HepG2 (cell line): ENCODE results near the gene HS3ST3B1. TPM values are rescaled to one million over a fixed set of nuclear protein-coding genes. Genes with fewer than 3 reads are reported as not detected.

Experiments used
- ARID3A ChIP-seq: IDR thresholded peaks from 2 replicates; pipeline ENCODE4 v1.6.1; 2012; ENCODE audit warnings: low read depth, low read length, improper control_type of control experiment
- CCAR2 ChIP-seq: fragments of 200-400 bp; formaldehyde crosslinking; optimal IDR thresholded peaks from 2 replicates; pipeline ENCODE3; 2018; ENCODE audit warnings: low read depth, mild to moderate bottlenecking, low read length, moderate library complexity
- DNMT3B ChIP-seq: conservative IDR thresholded peaks from 2 replicates; pipeline ENCODE4 v1.6.1; 2016; ENCODE audit warnings: missing biosample characterization, control low read depth
- E2F1 ChIP-seq: sonication (generic); formaldehyde crosslinking; IDR thresholded peaks from 2 replicates; pipeline ENCODE4 v1.5.0; 2020; ENCODE audit warnings: missing genetic modification reagents
- ESRRA ChIP-seq: sonication (generic); formaldehyde crosslinking; IDR thresholded peaks from 2 replicates; pipeline ENCODE4 v1.5.1; 2020; ENCODE audit warnings: mild to moderate bottlenecking, low read depth, missing genetic modification reagents
- EZH2 ChIP-seq: conservative IDR thresholded peaks from 2 replicates; pipeline ENCODE4 v1.6.1; 2012; ENCODE audit warnings: mild to moderate bottlenecking, low read depth, low read length, moderate library complexity
- IKZF4 ChIP-seq: sonication (generic); formaldehyde crosslinking; IDR thresholded peaks from 2 replicates; pipeline ENCODE4 v1.5.1; 2020; ENCODE audit warnings: borderline replicate concordance, mild to moderate bottlenecking, low read depth, missing genetic modification reagents; ENCODE audit errors: not compliant biosample characterization
- ISX ChIP-seq: sonication (generic); formaldehyde crosslinking; conservative IDR thresholded peaks from 2 replicates; pipeline ENCODE4 v1.5.0; 2020; ENCODE audit warnings: missing genetic modification reagents
- KLF12 ChIP-seq: sonication (generic); formaldehyde crosslinking; IDR thresholded peaks from 2 replicates; pipeline ENCODE4 v1.4.0; 2020; ENCODE audit warnings: missing genetic modification reagents, borderline replicate concordance
- NR3C1 ChIP-seq: sonication (generic); formaldehyde crosslinking; IDR thresholded peaks from 2 replicates; pipeline ENCODE4 v1.4.0; 2020; ENCODE audit warnings: missing genetic modification reagents
- PAF1 ChIP-seq: IDR thresholded peaks from 2 replicates; pipeline ENCODE4 v1.6.1; 2016; ENCODE audit warnings: missing genetic modification reagents, missing compliant biosample characterization
- PHF8 ChIP-seq: sonication (generic); formaldehyde crosslinking; IDR thresholded peaks from 2 replicates; pipeline ENCODE4 v1.5.0; 2020; ENCODE audit warnings: missing genetic modification reagents
- RAD21 ChIP-seq: fragments of 450-650 bp; formaldehyde crosslinking; IDR thresholded peaks from 2 replicates; pipeline ENCODE4 v1.5.0; 2020; ENCODE audit warnings: mild to moderate bottlenecking
- RXRA ChIP-seq: sonication (generic); formaldehyde crosslinking; IDR thresholded peaks from 2 replicates; pipeline ENCODE4 v1.5.1; 2020; ENCODE audit warnings: missing genetic modification reagents
- RXRB ChIP-seq: IDR thresholded peaks from 2 replicates; pipeline ENCODE4 v1.6.1; 2016; ENCODE audit warnings: borderline replicate concordance, missing genetic modification reagents, missing compliant biosample characterization
- SETDB1 ChIP-seq: sonication (generic); formaldehyde crosslinking; IDR thresholded peaks from 2 replicates; pipeline ENCODE4 v1.5.1; 2020; ENCODE audit warnings: missing genetic modification reagents, mild to moderate bottlenecking, borderline replicate concordance
- ZBTB37 ChIP-seq: sonication (generic); formaldehyde crosslinking; IDR thresholded peaks from 2 replicates; pipeline ENCODE4 v1.4.0; 2020; ENCODE audit warnings: mild to moderate bottlenecking, missing genetic modification reagents
- ZBTB38 ChIP-seq: sonication (generic); formaldehyde crosslinking; IDR thresholded peaks from 2 replicates; pipeline ENCODE4 v1.5.1; 2020; ENCODE audit warnings: mild to moderate bottlenecking, missing genetic modification reagents
- ZBTB39 ChIP-seq: sonication (generic); formaldehyde crosslinking; IDR thresholded peaks from 2 replicates; pipeline ENCODE4 v1.5.0; 2020; ENCODE audit warnings: missing genetic modification reagents
- ZNF180 ChIP-seq: sonication (generic); formaldehyde crosslinking; IDR thresholded peaks from 2 replicates; pipeline ENCODE4 v1.4.0; 2020; ENCODE audit warnings: low read depth, missing genetic modification reagents, borderline replicate concordance
- ZNF747 ChIP-seq: sonication (generic); formaldehyde crosslinking; IDR thresholded peaks from 2 replicates; pipeline ENCODE4 v1.8.1; 2023; ENCODE audit warnings: missing genetic modification reagents, mild to moderate bottlenecking, borderline replicate concordance
- ZNF788 ChIP-seq: sonication (generic); formaldehyde crosslinking; IDR thresholded peaks from 2 replicates; pipeline ENCODE4 v1.5.0; 2020; ENCODE audit warnings: mild to moderate bottlenecking, missing genetic modification reagents, borderline replicate concordance
- ZNF841 ChIP-seq: sonication (generic); formaldehyde crosslinking; IDR thresholded peaks from 2 replicates; pipeline ENCODE4 v1.8.1; 2023; ENCODE audit warnings: missing genetic modification reagents, borderline replicate concordance
- polyA plus RNA-seq, 8 experiments: library from polyadenylated mRNA; depleted of rRNA in 3 of 8; stranded (reverse) in 7 of 8; unstranded in 1 of 8; fragments of >200 nt; fragmentation: Illumina TruSeq in 4 of 8; extraction: Trizol in 4 of 8; gene quantifications; 2 replicates each; pipeline versions ENCODE4 v1.2.1 to v1.2.3, GENCODE V29; 2011 to 2016; ENCODE audit warnings: low read depth in 4 of 8, missing spikeins in 1 of 8, mixed read lengths in 1 of 8; ENCODE audit not compliant: insufficient read depth in 1 of 8
- total RNA-seq, 5 experiments: library from RNA; depleted of rRNA; stranded (reverse); fragments of >200 nt; fragmentation: Illumina TruSeq; extraction: Trizol; gene quantifications; 2 replicates each; pipeline ENCODE4 v1.2.3, GENCODE V29; 2016; ENCODE audit warnings: low read depth in 1 of 5

The HS3ST3B1 gene
- total and polyA plus RNA-seq, 2 of the 13 experiments (the other 11 are each of a cell fraction or from before 2014, with no cell fraction given) = 15.7 to 39.5 TPM

- TF ChIP-seq KLF12 (CRISPR knock-in tag) = no peak
- TF ChIP-seq E2F1 (CRISPR knock-in tag) = no peak
- TF ChIP-seq PAF1 (CRISPR knock-in tag) = no peak
- peak; percentile 83; the same call in 1 of the 2 replicates for TF ChIP-seq RXRA (CRISPR knock-in tag)
- no peak for TF ChIP-seq ARID3A
- TF ChIP-seq EZH2 = no peak
- no peak for TF ChIP-seq ZNF841
- no peak for TF ChIP-seq ZNF788 (CRISPR knock-in tag)
- no peak for TF ChIP-seq SETDB1 (CRISPR knock-in tag)
- TF ChIP-seq PHF8 (CRISPR knock-in tag) = no peak
- no peak for TF ChIP-seq CCAR2
- TF ChIP-seq ISX = no peak
- no peak for TF ChIP-seq ZBTB39
- TF ChIP-seq DNMT3B (CRISPR knock-in tag) = no peak
- 0 out of 2 replicates have a peak, but pooled peaks have one; percentile 68 for TF ChIP-seq ZBTB37
- TF ChIP-seq ZNF180 (CRISPR knock-in tag) = no peak
- peak; percentile 31 for TF ChIP-seq RAD21 (CRISPR knock-in tag)
- TF ChIP-seq ZNF747 = no peak; the same call in 1 of the 2 replicates
- no peak for TF ChIP-seq ESRRA
- TF ChIP-seq IKZF4 (CRISPR knock-in tag) = no peak
- peak; percentile 76 for TF ChIP-seq RXRB
- TF ChIP-seq ZBTB38 = 0 out of 2 replicates have a peak, but pooled peaks have one; percentile 37
- no peak for TF ChIP-seq NR3C1
Measured at GRCh38 chr17:14373614-14374259, 72.9 kb downstream of the HS3ST3B1 start (continued).
